SHP77 treated with DMSO at 0.1 percent for 48 hours (cell line): ENCODE data around the gene SHROOM2.
"Not testable (repeated sequence)": the region's sequence is repeated elsewhere in the genome, so short reads cannot be mapped to it uniquely, and the experiment has no call there.

Experiments
- DNase-seq: peaks from one replicate; lab custom pipeline; 2025; lab: John Stamatoyannopoulos, UW

The SHROOM2 gene, protein sequence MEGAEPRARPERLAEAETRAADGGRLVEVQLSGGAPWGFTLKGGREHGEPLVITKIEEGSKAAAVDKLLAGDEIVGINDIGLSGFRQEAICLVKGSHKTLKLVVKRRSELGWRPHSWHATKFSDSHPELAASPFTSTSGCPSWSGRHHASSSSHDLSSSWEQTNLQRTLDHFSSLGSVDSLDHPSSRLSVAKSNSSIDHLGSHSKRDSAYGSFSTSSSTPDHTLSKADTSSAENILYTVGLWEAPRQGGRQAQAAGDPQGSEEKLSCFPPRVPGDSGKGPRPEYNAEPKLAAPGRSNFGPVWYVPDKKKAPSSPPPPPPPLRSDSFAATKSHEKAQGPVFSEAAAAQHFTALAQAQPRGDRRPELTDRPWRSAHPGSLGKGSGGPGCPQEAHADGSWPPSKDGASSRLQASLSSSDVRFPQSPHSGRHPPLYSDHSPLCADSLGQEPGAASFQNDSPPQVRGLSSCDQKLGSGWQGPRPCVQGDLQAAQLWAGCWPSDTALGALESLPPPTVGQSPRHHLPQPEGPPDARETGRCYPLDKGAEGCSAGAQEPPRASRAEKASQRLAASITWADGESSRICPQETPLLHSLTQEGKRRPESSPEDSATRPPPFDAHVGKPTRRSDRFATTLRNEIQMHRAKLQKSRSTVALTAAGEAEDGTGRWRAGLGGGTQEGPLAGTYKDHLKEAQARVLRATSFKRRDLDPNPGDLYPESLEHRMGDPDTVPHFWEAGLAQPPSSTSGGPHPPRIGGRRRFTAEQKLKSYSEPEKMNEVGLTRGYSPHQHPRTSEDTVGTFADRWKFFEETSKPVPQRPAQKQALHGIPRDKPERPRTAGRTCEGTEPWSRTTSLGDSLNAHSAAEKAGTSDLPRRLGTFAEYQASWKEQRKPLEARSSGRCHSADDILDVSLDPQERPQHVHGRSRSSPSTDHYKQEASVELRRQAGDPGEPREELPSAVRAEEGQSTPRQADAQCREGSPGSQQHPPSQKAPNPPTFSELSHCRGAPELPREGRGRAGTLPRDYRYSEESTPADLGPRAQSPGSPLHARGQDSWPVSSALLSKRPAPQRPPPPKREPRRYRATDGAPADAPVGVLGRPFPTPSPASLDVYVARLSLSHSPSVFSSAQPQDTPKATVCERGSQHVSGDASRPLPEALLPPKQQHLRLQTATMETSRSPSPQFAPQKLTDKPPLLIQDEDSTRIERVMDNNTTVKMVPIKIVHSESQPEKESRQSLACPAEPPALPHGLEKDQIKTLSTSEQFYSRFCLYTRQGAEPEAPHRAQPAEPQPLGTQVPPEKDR (N-terminal part only)

DNA sequence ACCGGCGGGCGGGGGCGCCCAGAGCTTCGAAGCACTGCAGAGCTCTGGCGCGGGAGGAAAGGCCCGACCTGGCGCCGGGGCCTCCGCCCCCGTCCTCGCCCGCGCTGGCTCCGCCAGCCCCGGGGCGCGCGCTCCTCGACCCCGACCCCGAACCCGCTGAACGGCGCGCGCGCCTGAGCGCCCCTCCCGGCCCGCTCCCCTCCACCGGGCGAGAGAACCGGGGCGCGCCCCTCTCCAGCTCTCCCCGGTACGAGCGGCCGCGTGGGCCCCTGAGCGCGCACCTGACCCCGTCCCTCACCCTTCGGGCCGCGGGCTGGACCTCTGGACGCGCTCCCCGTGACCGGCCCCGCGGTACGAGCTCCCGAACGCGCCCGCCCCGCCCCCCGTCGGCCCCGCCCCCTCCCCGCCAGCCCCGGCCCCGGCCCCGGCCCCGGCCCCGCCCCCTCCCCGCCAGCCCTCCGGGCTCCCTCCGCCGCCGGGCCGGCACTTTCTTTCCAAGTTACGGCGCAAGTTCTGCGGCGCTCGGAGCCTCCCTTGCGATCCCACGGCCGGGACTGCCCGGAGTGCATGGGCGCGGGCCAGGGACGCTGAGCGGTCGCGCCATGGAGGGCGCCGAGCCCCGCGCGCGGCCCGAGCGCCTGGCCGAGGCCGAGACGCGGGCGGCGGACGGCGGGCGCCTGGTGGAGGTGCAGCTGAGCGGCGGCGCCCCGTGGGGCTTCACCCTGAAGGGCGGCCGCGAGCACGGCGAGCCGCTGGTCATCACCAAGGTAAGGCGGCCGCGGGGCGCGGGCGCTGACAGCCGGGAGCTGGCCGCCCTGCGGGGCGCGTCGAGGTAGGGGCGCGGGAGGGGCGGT is at the start of gene SHROOM2:
SHROOM2 (plus strand) TSS at position 486 of the 854 bp plus-strand sequence; CDS start at position 603, 117 bp downstream.
- no peak for DNase-seq

DNA sequence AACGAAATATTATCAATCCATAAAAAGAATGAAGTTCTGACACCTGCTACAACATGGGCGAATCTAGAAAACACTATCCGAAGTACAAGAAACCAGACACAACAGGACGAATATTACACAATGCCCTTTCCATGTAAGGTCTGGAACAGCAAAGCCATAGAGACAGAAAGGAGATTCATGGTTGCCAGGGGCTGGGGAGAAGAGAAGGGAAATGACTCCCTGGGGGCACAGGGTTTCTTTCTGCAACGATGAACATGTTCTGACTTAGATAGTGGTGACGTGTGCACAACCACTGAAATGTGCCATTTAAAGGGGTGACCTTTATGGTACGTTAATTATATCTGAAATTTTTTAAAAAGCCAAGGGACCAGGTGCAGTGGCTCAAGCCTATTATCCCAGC is 48.9 kb upstream of the SHROOM2 start:
- DNase-seq, result no peak

DNA sequence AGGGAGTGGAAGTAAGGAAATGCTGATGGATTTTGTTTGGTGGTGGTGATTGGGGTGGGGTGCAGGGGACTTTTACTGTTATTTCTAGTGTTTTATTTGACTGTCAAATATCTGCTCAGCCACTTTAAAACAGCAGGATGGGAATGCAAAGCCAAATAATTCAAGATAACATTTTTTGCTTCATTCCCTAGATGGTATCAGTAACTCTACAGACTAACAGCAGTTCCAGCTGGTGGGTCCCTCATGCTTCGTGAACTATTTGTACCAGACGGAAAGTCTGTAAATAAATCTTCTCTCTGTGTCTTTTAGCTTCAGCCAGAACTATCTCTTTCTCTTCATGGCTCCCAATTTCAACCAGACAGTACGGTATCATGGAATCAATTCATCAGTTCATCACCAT is 48.1 kb upstream of the SHROOM2 start:
- DNase-seq, result no peak

DNA sequence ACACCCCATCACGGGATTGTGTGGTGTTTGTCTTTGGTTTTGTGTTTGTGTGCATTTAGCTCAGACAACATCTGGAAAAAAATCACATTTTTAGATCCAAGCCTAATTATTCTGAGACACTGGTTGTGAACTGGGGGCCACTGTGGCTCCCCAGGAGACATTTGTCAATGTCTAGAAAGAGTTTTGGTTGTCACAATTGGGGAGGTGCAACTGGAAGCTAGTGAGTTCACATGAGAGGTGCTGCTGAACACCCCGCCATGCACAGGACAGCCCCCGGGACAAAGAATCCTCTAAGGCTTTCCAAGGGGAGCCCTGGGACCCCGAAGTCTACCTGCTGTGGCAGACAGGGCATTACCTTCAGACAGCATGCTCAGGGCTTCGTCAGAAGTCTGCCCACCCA is 47.1 kb upstream of the SHROOM2 start:
- no peak for DNase-seq

DNA sequence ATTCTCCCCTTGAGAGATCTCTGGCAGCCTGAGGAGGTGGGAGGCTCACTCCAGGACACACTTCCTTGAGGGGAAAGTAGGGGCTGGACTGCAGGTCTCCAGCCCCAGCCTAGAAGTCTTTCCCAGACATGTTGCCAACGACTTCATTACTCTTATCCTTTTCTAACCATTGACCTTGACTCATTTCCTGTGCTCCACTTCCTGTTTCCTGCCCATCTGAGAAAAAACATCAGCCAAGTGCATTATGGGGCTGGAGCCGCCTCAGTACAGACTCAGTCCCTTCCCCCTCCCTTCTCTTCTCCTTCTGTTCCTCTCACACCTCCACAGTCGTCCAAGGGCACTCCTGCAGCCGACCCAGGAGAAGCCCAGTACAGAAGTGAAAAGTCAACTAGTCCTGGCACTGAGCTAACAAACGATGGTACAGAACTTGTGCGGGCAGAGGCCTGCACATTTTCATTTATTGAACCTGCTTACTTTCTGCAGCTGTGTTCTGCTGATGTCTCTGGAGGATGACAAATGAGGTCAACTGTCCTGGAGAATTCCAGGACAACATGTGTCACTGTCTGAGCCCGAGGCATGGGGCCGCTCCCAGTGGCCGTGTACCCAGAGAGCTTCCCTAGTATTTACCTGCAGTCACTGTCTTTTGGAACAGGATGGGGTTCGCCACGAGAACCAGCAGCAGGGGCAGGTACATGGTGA is 40.7 kb upstream of the SHROOM2 start:
- DNase-seq, result no peak

DNA sequence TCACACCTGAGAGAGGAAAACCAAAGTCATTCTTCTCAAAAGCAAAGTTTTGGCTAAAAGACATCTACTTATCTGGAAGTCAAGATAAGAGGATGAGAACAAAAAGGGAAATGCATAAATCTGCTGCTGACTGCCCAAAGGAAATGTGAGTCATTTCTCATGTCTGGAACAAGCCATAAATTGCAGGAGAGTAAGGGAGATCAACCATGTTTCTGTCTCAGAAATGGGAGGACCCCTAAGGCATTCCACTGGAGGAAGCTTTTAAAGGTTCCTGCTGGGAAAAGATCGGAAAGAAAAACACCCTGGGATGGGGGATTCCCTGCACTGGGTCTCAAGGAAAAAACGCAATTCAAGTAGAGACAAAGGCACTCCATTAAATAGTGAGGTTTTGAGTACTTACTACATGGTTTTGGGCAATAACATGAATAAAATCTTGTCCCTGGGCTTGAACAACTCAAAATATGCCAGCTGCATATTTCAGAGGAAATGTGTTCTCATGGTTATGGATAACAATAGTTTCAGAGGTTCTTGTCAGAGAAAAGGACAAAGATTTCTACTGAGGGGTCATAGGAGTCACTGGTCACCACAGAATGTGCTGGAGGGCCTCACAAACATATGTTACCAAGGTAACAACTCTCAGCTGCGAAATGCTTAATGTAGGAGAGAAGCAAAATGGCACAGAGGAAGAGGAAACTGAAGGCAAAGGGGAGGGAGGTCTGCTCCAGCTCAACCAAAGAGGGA is 39.9 kb upstream of the SHROOM2 start:
- no peak for DNase-seq

DNA sequence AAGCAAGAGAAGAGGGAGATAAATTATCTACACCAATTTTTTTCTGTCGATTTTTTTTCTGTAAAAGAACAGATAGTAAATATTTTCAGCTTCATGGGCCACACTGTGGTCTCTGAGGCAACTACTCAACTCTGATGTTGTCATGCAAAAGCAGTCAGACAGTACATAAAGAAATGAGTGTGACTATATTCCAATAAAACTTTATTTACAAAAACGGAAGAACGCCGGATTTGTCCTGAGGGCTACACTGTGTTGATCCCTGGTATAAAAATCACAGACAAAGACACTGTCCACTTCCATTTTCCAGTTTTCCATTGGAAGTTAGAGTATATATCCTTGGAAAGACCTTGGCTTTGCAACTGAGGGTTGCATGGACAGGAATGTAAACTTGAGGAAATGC is 38.6 kb upstream of the SHROOM2 start:
- DNase-seq, result no peak

DNA sequence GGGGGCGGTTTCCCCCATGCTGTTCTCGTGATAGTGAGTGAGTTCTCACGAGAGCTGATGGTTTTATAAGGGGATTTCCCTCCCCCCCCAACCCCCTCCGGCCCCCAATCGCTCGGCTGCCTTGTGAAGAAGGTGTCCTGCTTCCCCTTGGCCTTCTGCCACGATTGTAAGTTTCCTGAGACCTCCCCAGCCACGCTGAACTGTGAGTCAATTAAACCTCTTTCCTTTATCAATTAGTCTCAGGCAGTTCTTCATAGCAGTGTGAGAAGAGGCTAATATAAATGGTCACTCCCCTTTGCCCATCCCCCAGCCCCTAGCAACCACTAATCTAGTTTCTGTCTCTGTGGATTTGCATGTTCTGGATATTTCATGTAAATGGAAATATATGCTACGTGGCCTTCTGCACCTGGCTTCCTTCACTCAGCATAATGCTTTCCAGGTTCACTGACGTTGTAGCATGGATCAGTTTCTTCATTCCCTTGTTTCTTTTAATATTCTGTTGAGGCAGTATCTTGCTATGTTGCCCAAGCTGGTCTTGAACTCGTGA is 37.0 kb upstream of the SHROOM2 start:
- no peak for DNase-seq

DNA sequence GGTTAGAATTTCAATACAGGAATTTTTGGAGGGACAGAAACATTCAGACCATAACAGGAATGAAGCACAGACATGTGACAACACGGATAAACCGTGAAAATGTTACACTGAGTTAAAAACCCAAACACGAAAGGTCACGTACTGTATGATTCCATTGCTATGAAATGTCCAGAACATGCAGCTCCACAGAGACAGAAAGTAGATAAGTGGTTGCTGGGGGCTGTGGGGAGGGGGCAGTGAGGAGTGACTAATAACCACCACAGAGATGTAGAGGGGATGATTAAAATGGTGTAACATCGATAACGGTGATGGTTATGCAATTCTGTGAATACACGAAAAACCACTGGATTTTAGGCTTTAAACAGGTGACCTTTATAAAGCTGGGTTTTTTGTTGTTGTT is 28.9 kb upstream of the SHROOM2 start:
- no peak for DNase-seq

DNA sequence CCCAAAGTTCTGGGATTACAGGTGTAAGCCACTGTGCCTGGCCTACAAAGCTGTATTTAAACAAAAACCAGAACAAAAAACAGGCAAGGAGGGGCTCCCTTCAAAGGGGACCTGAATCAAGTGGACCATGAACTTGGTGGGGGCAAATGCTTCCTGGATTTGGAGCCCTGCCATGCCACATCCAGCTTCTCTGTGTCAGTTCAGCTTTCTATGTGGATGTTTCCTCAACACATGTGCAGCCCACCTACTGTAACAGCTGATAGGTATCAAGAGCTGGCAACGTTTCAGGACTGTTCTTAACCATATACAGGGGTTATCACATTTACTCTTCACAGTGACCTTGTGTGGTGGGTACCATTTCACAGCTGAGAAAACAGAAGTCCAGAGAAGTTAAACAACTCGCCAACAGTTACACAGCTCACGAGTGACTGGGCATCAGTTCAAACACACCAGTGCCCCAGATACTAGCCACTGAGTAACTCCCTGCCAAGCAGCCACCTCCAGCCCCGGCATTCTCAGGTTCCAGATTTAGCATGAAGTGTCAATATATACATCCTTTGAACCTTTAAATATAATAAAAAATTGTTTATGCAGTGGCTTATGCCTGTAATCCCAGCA is 28.1 kb upstream of the SHROOM2 start:
- DNase-seq, result no peak

DNA sequence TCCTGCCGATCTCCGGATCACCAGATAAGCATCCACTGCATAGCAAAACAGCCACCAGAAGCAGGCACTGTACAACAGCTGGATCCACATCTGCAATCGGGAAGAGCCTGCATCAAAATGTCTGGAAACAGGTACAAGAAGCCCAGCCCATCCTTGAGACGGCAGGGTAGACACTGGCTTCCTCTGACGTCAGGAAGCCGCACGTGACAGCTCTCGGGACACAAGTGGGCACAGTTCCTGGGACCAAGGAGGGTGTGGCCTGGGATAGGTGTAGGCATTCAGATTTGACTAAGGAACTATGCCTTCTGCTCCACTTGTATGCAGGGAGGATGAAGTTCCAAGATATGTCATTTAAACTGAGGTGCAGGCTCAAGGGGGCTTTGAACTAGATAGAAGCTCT is 26.9 kb upstream of the SHROOM2 start:
- no peak for DNase-seq

DNA sequence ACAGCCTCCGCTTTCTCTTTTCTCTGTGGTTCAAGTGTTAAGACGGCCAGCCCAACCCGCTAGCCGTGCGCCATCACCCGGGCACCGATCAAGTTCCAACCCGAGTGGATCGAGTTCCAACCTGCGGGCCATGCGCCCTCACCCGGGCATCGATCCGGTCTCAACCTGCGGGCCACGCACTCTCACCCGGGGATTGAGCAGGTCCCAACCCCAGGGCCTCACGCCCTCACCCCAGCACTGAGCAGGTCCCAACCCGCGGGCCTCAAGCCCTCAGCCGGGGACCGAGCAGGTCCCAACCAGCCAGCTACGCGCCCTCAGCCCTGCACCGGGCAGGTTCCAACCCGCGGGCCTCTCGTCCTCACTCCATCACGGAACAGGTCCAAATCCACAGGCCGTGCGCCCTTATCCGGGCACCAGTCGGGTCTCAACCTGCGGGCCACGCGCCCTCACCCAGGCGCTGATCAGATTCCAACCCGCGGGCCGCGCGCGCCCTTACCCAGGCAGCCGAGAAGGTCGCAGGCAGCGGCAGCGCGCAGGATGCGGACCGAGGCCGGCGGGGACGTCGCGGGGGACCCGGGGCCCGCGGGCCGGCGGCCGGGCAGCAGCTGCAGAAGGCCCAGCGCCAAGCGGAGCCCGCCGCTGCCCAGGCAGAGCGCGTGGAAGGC is 21.0 kb upstream of the SHROOM2 start:
- DNase-seq, result no peak

DNA sequence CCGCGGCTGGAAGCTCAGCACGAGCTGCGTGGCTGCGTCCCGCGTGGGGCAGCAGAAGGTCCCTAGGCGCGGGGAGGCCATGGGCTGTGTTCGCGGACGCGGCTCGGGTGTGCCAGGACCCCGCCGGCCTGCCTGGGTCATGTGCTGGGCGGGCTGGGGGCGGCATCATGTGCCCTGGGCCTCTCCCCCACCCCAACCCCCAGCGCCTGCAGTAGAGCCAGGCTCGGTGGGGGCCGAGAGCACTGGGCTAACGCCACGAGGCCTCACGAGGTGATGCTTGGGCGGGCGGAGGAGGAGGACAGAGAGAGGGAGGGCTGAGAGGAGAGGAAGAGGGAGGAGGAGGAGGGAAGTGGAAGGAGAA is 20.5 kb upstream of the SHROOM2 start, which contains the start of gene GPR143:
GPR143 (minus strand) TSS at position 111 of the 361 bp plus-strand sequence; CDS start at position 81, 30 bp downstream.
- DNase-seq, result no peak

DNA sequence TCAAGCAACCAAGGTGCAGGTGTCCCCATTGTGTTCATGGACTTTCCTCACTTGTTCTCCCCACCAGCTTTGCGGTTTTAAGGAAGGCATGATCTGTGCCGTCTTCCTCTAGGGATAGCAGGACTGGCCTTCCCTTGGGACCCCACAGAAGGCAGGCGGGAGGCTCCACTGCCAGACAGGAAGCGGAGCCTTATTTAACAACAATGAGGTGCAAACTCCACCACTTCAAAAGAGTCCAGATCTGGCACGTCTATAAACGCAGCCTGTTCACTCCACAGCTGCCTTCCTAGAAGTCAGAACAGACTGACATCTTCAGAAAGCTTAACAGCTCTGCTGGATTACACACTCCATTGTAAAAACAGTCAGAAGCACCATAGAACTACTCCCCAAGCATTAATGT is 18.9 kb upstream of the SHROOM2 start:
- DNase-seq, result no peak

DNA sequence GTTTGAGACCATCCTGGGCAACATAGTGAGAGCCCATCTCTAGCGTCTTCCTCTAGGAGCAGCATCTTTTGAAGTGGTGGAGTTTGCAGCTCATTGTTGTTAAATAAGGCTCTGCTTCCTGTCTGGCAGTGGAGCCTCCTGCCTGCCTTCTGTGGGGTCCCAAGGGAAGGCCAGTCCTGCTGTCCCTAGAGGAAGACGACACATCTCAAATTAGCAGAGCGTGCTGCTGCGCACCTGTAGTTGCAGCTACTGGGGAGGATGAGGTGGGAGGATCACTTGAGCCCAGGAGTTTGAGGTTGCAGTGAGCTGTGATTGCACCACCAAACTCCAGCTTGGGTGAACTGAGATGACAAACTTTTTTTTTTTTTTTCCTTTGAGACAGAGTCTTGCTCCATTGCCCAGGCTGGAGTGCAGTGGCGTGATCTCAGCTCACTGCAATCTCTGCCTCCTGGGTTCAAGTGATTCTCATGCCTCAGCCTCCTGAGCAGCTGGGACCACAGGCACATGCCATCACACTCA is 17.8 kb upstream of the SHROOM2 start:
- DNase-seq, result not testable (repeated sequence)

DNA sequence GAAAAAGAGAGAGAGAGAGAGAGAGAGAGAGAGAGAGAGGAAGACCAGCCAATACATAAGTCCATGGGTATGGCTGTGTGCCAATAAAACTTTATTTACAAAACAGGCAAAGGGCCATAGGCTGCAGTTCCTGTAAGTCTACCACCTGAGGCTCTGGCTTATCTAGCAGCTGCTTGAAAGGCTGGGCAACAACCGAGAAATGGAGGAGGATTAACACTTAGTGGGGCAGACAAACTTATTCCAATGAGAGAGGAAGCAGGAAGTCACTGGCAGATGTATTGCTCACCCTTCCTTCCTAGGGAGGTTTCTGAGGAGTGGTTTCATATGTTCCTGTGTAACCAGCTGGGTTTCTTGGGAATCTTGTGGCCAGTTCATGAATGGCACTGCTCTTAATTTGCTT is 15.9 kb upstream of the SHROOM2 start:
- DNase-seq, result no peak

DNA sequence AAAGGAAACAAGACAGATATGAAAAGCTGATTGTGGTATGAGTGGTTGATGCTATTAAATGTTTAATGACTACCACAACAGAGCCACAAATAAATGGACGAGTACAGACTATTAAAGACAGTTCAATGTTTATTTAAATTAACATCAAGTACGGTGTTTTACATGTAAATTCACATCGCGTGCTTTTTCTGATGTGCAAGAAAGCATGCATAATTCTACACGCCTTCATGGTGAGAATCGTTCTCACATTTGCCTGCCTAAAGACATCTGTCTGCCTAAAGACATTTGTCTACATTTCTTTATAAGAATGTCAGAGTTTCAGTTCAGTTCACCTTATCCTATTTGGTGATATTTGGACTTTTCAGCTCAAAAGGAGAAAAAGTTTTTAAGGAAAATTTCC is 13.3 kb upstream of the SHROOM2 start:
- no peak for DNase-seq

DNA sequence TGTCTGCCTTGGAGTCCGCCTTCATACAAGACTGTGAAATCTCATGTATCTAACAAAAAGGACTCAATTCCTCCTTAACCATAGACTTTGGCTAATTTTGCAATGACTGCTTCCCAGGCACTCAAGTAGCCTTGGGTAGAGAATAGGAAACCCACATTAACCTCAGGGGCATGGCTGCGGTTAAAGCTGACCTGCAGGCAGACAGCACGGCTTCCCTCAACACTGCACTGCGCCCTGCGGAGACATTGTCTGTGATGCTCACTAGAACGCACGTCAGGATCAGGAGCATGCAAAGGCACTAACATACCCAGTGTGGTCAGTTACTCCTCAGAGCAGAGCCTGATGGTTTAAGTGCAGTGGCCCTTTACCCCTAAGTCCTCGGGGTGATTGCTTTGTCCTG is 10.3 kb upstream of the SHROOM2 start:
- no peak for DNase-seq
